Trophoblast cell (in vitro differentiated cells and primary cell): ENCODE results near the gene GRID1.

Experiments
- DNase-seq, 2 donors: peaks; one replicate each; pipeline ENCODE4 v3.0.0-alpha.2; 2016
- H2AFZ ChIP-seq: 2 replicates; pipeline ENCODE4 v1.6.1; 2013; ENCODE audit warnings: low read length, moderate library complexity, mild to moderate bottlenecking; ENCODE audit not compliant: insufficient read depth, poor library complexity
- H2AK5ac ChIP-seq: 2 replicates; pipeline ENCODE4 v1.6.1; 2013; ENCODE audit warnings: mild to moderate bottlenecking, low read length
- H2BK120ac ChIP-seq: 2 replicates; pipeline ENCODE4 v1.6.1; 2013; ENCODE audit warnings: low read length, mild to moderate bottlenecking, moderate library complexity; ENCODE audit not compliant: insufficient read depth, poor library complexity
- H2BK12ac ChIP-seq: 2 replicates; pipeline ENCODE4 v1.6.1; 2013; ENCODE audit warnings: mild to moderate bottlenecking, low read length, moderate library complexity
- H2BK5ac ChIP-seq: 2 replicates; pipeline ENCODE4 v1.6.1; 2013; ENCODE audit warnings: low read length, low read depth, moderate library complexity, mild to moderate bottlenecking; ENCODE audit not compliant: poor library complexity
- H3K14ac ChIP-seq: 2 replicates; pipeline ENCODE4 v1.6.1; 2013; ENCODE audit warnings: mild to moderate bottlenecking, low read length
- H3K18ac ChIP-seq: 2 replicates; pipeline ENCODE4 v1.6.1; 2013; ENCODE audit warnings: mild to moderate bottlenecking, low read length
- H3K23ac ChIP-seq: 2 replicates; pipeline ENCODE4 v1.6.1; 2013; ENCODE audit warnings: low read length
- H3K27ac ChIP-seq: 2 replicates; pipeline ENCODE4 v1.5.1; 2013; ENCODE audit warnings: low read depth, mild to moderate bottlenecking, inconsistent platforms, low read length, moderate library complexity
- H3K27me3 ChIP-seq: 2 replicates; pipeline ENCODE4 v1.6.1; 2013; ENCODE audit warnings: inconsistent platforms, mild to moderate bottlenecking, low read length, moderate library complexity; ENCODE audit not compliant: insufficient read depth
- H3K36me3 ChIP-seq, 2 experiments: 1 replicate in 1 of 2; 2 replicates in 1 of 2; pipeline ENCODE4 v1.6.1; 2013; ENCODE audit warnings: low read length in 2 of 2, mild to moderate bottlenecking in 2 of 2, moderate library complexity in 1 of 2; ENCODE audit not compliant: insufficient read depth in 2 of 2, control insufficient read depth in 1 of 2
- H3K4ac ChIP-seq: 2 replicates; pipeline ENCODE4 v1.6.1; 2013; ENCODE audit warnings: low read depth, mild to moderate bottlenecking, low read length, moderate library complexity
- H3K4me1 ChIP-seq, 2 experiments: 1 replicate in 1 of 2; 2 replicates in 1 of 2; pipeline ENCODE4 v1.6.1; 2013; ENCODE audit warnings: low read length in 2 of 2, mild to moderate bottlenecking in 2 of 2, moderate library complexity in 1 of 2; ENCODE audit not compliant: insufficient read depth in 2 of 2, control insufficient read depth in 1 of 2
- H3K4me2 ChIP-seq: 2 replicates; pipeline ENCODE4 v1.6.1; 2013; ENCODE audit warnings: inconsistent platforms, mild to moderate bottlenecking, low read length, moderate library complexity
- H3K4me3 ChIP-seq: 2 replicates; pipeline ENCODE4 v1.5.1; 2013; ENCODE audit warnings: mild to moderate bottlenecking, low read depth, low read length, inconsistent platforms
- H3K79me1 ChIP-seq: one replicate; pipeline ENCODE4 v1.6.1; 2013; ENCODE audit warnings: low read length
- H3K79me2 ChIP-seq: 2 replicates; pipeline ENCODE4 v1.6.1; 2013; ENCODE audit warnings: low read length, mild to moderate bottlenecking; ENCODE audit not compliant: control insufficient read depth, insufficient read depth, poor library complexity
- H3K9ac ChIP-seq: 2 replicates; pipeline ENCODE4 v1.6.1; 2013; ENCODE audit warnings: mild to moderate bottlenecking, low read length
- H3K9me3 ChIP-seq: 2 replicates; pipeline ENCODE4 v1.6.1; 2013; ENCODE audit warnings: low read depth, mild to moderate bottlenecking, control low read depth, inconsistent platforms, low read length; ENCODE audit not compliant: insufficient read depth
- H4K12ac ChIP-seq: 2 replicates; pipeline ENCODE4 v1.6.1; 2013; ENCODE audit warnings: low read depth, mild to moderate bottlenecking, low read length, moderate library complexity
- H4K8ac ChIP-seq: 2 replicates; pipeline ENCODE4 v1.6.1; 2013; ENCODE audit warnings: low read depth, mild to moderate bottlenecking, low read length, moderate library complexity
- H4K91ac ChIP-seq: one replicate; pipeline ENCODE4 v1.6.1; 2013; ENCODE audit warnings: low read depth, mild to moderate bottlenecking, low read length, moderate library complexity
- WGBS: extraction: QIAGEN DNeasy Blood & Tissue Kit; methylation state at CpG from one replicate; pipeline ENCODE4 v1.1.7; 2013; ENCODE audit warnings: missing lambda C conversion rate; ENCODE audit not compliant: insufficient read length, insufficient coverage; ENCODE audit errors: extremely low coverage; 5-methylcytosine and 5-hydroxymethylcytosine counted together

The GRID1 gene

DNA sequence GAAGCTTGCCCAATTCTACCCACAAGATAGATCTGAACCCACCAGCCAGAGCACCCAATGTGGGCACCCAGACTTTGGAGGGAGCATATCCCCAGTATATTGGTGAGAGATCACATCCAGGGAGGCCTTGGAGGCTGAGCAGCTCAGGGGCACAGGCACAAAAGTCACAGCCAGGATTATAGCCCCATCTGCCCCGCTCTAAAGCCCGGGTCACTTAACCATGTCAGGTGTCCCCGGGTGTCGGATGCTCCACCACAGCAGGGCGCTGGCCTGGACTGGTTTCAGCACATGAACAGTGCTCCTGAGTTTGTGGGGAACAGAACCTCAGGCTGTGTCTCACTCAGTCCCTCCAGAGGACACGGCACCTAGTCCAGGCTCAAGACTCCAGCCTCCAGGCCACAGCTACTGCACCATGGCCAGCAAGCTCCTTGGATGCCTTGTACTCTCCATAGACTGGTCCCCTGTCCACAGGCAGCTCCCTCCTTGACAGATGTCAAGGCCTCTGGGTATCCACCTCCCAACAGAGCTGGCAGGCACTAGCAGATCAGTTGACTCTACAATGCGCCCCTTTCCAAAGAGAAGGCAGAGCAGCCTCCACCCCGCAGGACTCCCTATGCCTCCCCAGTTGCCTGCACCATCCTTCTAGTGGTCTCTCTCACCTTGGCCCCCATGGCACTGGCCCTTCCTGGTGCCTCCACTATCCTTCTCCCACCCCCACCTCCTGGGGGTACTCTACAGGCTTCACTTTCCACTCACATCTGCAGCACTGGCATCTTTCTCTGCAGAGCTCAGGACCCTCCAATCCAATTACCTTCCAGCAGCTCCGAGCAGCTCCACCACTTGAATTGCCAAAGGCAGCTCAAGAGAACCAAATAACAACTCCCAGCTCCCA is 306.0 kb downstream of the GRID1 start:
- Histone ChIP-seq H4K8ac (no peak overlapping the region), H2BK5ac (no peak overlapping the region), H3K79me1 (no peaks in the 10 kb centered on the region), H4K12ac (no peak overlapping the region), H3K36me3 (no peaks in the 10 kb centered on the region), H3K27ac (no peak overlapping the region), H3K9me3 (peaks cover 3% of the 10 kb centered on the region), H2BK12ac (no peak overlapping the region), H2AK5ac (no peak overlapping the region), H2BK120ac (no peak overlapping the region), H3K14ac (no peak overlapping the region), H3K18ac (no peak overlapping the region), H4K91ac (no peak overlapping the region), H3K23ac (no peak overlapping the region), H2AFZ (no peak overlapping the region), H3K4me2 (no peak overlapping the region), H3K79me2 (no peaks in the 10 kb centered on the region), H3K27me3 (no peaks in the 10 kb centered on the region), H3K4ac (no peak overlapping the region), H3K4me1 (no peaks in the 10 kb centered on the region), H3K4me3 (no peak overlapping the region), H3K9ac (no peak overlapping the region)
- WGBS: no CpG with 5 or more reads among the region's 9 CpGs
- DNase-seq: no peak

DNA sequence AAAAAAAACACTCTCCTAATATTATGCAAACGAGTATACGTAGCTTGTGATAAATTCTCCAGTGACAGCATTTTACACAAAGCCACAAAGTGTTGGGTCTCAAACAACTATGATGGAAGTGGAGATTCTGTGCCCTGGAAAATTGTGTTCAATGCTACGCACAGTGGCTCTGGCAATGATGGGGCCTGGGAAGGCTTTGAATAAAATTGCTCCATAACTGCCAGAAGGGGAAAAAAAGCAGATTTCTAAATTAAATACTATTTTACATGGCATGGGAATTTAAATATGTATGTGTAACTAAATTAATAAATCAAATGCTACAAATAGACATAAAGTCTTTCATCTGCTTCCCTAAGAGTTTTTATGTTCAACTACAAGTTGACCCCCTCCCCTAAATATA is 306.7 kb downstream of the GRID1 start:
- H4K8ac ChIP-seq: no peak overlapping the region
- DNase-seq: no peak
- H3K4ac ChIP-seq: no peak overlapping the region
- no peak overlapping the region for H4K91ac ChIP-seq
- no peaks in the 10 kb centered on the region for H3K4me1 ChIP-seq
- no peak overlapping the region for H3K18ac ChIP-seq
- no peak overlapping the region for H3K9ac ChIP-seq
- peaks cover 3% of the 10 kb centered on the region for H3K9me3 ChIP-seq
- H3K79me1 ChIP-seq: no peaks in the 10 kb centered on the region
- H3K79me2 ChIP-seq: no peaks in the 10 kb centered on the region
- H3K14ac ChIP-seq: no peak overlapping the region
- H2AK5ac ChIP-seq: no peak overlapping the region
- no peak overlapping the region for H2BK5ac ChIP-seq
- H3K27ac ChIP-seq: no peak overlapping the region
- H3K23ac ChIP-seq: no peak overlapping the region
- WGBS: no CpG with 5 or more reads among the region's 3 CpGs
- H2BK120ac ChIP-seq: no peak overlapping the region
- no peaks in the 10 kb centered on the region for H3K36me3 ChIP-seq
- H3K27me3 ChIP-seq: no peaks in the 10 kb centered on the region
- H4K12ac ChIP-seq: no peak overlapping the region
- no peak overlapping the region for H3K4me2 ChIP-seq
- no peak overlapping the region for H2AFZ ChIP-seq
- H3K4me3 ChIP-seq: no peak overlapping the region
- H2BK12ac ChIP-seq: no peak overlapping the region

DNA sequence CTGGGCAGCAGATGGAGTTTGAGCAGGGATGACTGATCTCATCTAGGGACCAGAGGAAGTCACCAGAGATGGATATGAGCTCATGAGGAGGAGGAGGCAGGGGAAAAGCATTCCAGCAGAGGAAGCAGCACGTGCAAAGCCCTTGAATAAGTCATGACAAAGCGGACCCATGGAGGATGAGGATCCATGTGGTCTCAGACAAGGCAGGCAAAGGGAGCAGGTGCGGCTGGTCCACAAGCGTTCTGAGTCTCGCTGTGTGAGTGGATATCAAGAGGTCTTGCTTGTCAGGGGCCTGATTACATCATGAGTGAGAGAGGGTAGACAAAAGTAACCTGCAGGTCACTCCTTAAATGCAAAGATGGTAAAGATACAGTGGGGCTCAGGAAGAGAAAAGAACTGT is 307.6 kb downstream of the GRID1 start:
- H4K91ac ChIP-seq: no peak overlapping the region
- no peak overlapping the region for H2AK5ac ChIP-seq
- H3K27ac ChIP-seq: no peak overlapping the region
- H2AFZ ChIP-seq: no peak overlapping the region
- H3K4me2 ChIP-seq: no peak overlapping the region
- no peak overlapping the region for H3K23ac ChIP-seq
- no peak overlapping the region for H4K8ac ChIP-seq
- H3K9ac ChIP-seq: no peak overlapping the region
- no peak overlapping the region for H2BK120ac ChIP-seq
- no CpG with 5 or more reads among the region's 5 CpGs for WGBS
- H3K79me2 ChIP-seq: no peaks in the 10 kb centered on the region
- no peaks in the 10 kb centered on the region for H3K79me1 ChIP-seq
- peaks cover 3% of the 10 kb centered on the region for H3K9me3 ChIP-seq
- H3K4ac ChIP-seq: no peak overlapping the region
- no peaks in the 10 kb centered on the region for H3K36me3 ChIP-seq
- H3K27me3 ChIP-seq: no peaks in the 10 kb centered on the region
- H3K18ac ChIP-seq: no peak overlapping the region
- H3K4me1 ChIP-seq: no peaks in the 10 kb centered on the region
- no peak overlapping the region for H3K4me3 ChIP-seq
- H4K12ac ChIP-seq: no peak overlapping the region
- DNase-seq: no peak
- H2BK12ac ChIP-seq: no peak overlapping the region
- no peak overlapping the region for H3K14ac ChIP-seq
- no peak overlapping the region for H2BK5ac ChIP-seq

DNA sequence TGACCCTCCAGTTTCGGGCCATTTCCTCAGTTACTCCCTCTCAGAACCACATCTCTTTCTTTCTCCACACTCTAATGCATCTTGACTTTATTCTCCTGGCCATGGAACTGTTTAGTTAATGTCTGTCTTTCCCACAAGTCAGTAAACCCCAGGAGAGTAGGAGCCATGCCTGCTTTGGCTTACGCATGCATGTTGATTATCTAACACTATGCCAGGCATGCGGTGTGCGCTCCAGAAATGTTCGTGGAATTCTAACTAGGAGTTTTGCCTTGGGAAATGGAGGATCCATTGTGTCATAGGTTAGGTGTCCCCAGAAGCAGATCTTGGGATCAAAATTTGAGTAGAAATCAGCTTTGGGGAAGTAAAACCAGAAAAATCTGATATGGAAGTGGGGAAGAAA is 308.9 kb downstream of the GRID1 start:
- H3K4me1 ChIP-seq: no peaks in the 10 kb centered on the region
- no peak overlapping the region for H2BK12ac ChIP-seq
- H2BK5ac ChIP-seq: no peak overlapping the region
- WGBS: no CpG with 5 or more reads among the region's 5 CpGs
- H3K23ac ChIP-seq: no peak overlapping the region
- no peak overlapping the region for H3K4ac ChIP-seq
- no peak overlapping the region for H4K91ac ChIP-seq
- DNase-seq: peak; percentile 39 to 81
- H3K27me3 ChIP-seq: no peaks in the 10 kb centered on the region
- no peak overlapping the region for H3K4me3 ChIP-seq
- H4K12ac ChIP-seq: no peak overlapping the region
- no peak overlapping the region for H2AFZ ChIP-seq
- H4K8ac ChIP-seq: no peak overlapping the region
- H3K9me3 ChIP-seq: peaks cover 5% of the 10 kb centered on the region
- no peak overlapping the region for H3K27ac ChIP-seq
- no peak overlapping the region for H3K14ac ChIP-seq
- H3K18ac ChIP-seq: no peak overlapping the region
- no peaks in the 10 kb centered on the region for H3K79me2 ChIP-seq
- H2BK120ac ChIP-seq: no peak overlapping the region
- no peaks in the 10 kb centered on the region for H3K36me3 ChIP-seq
- H3K79me1 ChIP-seq: no peaks in the 10 kb centered on the region
- H3K4me2 ChIP-seq: no peak overlapping the region
- no peak overlapping the region for H2AK5ac ChIP-seq
- H3K9ac ChIP-seq: no peak overlapping the region
